NCI-H1048 (cell line): ENCODE results near the gene SLC39A11.
"Not testable (repeated sequence)": the region's sequence is repeated elsewhere in the genome, so short reads cannot be mapped to it uniquely, and the experiment has no call there.

Experiments used
- DNase-seq: peaks from one replicate; lab custom pipeline; 2025; lab: John Stamatoyannopoulos, UW

The SLC39A11 gene

DNA sequence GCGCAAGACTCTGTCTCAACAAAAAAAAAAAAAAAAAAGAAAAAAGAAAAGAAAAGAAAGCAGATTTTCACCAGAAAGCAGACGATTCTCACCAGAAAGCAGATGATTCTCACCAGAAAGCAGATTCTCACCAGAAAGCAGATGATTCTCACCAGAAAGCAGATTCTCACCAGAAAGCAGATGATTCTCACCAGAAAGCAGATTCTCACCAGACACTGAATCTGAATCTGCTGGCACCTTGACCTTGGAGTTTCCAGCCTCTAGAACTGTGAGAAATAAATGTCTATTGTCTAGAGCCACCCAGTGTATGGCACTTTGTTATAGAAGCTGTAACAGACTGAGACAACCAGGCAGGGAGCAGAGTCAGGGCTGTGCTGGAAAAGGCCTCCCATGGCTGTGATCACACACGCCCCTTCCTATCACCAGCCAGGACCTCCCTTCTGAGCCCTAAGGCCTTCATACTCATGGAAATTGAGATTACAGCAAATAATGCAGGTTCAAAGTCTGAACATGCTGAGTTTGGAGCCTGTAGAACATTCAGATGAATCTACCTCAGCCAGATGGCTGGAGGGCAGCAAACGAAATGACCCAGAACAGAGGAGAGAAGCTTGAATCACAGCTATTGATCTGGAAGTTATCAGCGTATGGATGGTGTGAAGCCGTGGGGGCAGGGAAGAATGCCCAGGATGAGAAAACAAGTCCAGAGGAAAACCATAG, 309.3 kb downstream of the SLC39A11 start:
- DNase-seq, result no peak

DNA sequence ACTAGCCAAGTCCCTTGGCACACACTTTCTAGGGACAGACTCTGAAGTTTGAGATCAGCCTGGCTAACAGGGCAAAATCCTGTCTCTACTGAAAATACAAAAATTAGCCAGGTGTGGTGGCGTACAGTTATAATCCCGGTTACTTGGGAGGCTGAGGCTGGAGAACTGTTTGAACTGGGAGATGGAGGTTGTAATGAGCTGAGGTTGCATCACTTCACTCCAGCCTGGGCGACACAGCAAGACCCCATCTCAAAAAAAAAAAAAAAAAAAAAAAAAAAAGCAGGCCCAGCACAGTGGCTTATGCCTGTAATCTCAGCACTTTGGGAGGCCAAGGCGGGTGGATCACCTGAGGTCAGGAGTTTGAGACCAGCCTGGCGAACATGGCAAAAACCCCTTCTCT, 310.1 kb downstream of the SLC39A11 start:
- not testable (repeated sequence) for DNase-seq

DNA sequence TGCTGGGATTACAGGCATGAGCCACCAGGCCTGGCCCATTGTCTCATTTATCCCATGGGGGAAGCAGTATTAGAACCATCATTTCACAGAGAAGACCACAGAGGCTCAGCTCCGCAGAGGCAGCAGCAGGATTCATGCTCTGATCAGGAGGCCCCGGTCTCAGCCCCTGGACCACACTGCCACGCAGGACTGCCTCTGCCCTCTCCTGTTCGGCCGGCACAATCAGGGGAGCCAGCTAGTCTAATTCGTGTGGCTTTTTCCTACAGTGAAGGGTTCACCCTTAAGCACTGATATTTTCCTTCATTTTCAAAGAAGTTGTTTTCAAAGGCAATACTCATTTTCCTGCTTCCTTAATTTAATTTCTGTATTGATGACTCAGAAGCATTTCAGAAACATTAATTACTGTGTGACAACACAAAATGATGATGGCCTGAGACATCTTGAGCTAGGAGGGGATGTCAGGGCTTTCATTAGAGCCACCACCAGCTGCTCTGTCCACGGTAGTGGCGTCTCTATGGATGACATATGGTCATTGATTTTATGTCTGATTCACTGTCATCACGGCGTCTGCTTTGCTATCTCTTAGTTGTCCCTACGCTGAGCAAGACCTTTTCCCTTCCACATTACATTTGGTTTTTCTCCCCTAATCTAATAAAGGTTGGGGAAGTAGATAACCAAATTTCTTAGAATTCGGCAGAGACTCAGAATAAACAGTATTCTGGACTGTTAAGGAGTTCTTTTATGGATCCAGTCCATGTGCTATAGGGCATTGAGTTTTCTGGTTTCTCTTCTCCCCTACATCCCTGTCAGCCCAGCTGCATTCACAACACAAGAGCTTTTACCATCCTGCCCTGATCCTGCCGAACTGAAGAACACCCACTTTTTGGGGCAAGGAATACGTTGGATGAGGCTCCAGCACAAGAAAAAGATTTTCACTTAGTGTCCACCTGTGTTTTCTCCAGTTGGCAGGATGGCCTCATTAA, 314.0 kb downstream of the SLC39A11 start:
- no peak for DNase-seq

DNA sequence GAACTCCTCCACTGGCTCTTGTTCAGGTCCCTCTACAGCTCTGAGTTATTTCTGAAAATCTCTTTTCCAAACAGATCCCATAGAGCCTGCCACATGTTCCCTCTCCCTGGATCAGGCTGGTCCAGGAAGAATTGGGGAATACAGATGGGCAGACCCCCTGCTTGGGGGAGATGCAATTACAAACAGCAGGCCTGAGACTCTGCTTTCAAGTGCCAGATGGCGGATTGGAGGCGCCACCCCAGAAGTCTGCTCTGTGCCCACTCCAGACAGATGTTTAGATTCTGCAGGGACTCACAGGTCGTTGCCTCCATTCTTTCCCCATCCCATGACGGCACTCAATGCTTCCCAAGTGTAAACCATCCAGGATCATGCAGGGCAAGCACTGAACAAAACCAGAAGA, 316.6 kb downstream of the SLC39A11 start:
- DNase-seq, result no peak

DNA sequence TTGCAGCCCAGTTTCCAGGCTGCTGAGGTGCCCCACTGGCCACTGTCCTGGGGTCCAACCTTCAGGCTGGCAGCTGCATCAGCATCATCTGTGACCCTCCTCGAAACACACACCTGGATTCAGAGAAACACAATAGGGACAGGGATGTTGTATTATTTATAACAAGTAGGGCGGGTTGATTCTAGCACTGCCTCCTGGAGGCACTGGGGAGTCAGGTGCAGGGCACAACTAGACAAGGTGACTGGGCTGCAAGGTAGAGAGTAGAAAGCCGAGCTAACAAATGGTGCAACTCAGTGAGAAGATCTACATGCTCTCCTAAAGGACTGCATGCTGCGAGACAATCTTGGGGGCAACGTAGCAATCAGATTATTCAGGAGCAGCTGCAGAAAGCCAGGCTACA, 317.3 kb downstream of the SLC39A11 start:
- DNase-seq, result no peak

DNA sequence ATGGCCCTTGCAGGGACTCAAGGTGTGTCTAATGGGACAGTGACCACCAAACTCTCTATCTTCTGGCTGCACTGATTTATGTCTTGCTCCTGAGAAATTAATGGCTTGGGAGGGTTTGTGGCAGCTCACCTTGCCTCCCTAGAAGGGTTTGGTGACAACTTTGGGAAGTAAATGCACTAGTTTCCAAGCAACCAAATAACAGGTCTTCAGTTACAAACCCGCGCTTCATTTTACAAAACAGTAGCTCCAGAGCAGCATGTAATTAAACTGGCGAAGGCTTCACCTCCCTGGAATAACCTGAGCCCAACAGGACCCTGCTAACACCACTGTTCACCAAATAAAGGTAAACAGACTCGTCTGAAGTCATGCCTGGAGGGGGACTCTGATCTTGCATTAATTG, 318.3 kb downstream of the SLC39A11 start:
- DNase-seq, result no peak

DNA sequence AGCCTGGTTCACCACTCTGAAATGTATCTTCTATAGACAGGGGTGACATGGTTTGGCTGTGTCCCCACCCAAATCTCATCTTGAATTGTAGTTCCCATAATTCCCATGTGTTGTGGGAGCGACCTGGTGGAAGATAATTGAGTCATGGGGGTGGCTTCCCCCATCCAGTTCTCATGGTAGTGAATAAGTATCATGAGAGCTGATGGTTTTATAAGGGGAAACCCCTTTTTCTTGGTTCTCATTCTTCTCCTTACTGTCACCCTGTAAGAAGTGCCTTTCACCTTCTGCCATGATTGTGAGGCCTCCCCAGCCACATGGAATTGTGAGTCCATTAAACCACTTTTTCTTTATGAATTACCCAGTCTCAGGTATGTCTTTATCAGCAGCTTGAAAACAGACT, 319.3 kb downstream of the SLC39A11 start:
- DNase-seq, result not testable (repeated sequence)

DNA sequence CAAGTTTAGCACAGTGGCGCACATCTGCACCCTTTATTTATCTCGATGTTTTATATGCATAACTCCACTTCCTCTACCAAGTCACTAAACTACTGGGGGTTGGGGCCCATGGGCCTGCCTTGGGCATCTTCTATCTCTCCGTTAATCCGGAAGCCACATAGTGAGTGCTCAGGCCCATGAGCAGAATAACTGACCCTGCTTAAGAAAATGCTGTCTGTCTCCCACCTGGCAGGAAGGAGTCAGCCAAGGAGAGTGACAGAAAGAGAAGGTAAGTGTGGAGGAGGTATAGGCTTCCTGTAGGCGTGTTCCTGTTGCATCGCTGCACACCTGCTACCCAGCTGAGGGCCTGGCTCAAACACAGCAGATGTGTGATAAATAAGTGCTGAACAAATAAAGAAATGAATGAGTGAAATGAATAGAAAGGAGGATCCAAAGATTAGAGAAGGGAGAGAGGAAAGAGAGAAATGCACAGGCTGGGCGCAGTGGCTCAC, 320.1 kb downstream of the SLC39A11 start:
- no peak for DNase-seq

DNA sequence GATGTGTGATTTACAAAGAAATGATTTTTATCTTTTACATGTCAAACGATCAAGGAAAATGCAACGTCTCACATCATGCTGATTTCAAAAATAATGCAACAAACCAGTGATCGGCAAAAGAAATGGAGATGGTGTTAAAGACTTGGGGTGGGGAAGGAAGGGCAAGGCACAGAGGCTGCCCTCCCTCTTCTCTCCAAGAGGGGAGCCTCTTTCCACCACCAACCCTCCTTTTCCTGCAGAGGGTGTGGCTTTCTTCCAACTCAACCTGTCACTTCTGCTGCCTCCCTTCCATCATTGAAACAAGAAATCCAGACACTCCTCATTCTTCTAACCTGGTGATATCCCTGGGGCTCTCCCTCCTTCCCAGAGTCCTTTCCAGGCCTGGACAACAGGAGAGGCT, 320.8 kb downstream of the SLC39A11 start:
- DNase-seq, result no peak

DNA sequence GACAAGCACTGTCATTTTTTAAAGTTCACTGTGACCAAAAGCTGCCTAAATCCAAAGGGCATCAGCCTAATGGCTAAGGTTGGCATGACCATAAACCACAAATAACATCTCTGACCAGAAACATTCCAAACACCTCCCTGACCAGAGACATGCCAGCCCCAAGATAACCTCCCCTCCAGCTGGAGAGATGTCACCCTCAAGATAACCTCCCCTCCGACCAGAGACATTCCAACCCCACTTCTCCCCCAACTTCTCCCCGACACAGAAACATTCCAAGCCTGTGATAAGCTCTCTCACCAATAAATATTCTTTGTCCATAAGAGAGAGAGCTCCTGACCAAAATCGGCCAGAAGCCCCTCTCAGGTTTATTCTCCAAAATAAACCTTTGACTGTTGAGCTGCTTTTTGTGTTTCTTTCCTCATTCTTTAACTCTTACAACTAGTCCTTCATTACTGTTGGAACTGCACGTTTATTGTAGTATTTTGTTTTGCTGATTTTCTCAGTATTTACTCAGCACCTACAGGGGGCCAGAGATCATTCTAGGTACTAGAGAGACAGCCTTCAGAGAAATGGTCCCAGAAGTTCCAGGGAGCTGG, 325.6 kb downstream of the SLC39A11 start:
- no peak for DNase-seq

DNA sequence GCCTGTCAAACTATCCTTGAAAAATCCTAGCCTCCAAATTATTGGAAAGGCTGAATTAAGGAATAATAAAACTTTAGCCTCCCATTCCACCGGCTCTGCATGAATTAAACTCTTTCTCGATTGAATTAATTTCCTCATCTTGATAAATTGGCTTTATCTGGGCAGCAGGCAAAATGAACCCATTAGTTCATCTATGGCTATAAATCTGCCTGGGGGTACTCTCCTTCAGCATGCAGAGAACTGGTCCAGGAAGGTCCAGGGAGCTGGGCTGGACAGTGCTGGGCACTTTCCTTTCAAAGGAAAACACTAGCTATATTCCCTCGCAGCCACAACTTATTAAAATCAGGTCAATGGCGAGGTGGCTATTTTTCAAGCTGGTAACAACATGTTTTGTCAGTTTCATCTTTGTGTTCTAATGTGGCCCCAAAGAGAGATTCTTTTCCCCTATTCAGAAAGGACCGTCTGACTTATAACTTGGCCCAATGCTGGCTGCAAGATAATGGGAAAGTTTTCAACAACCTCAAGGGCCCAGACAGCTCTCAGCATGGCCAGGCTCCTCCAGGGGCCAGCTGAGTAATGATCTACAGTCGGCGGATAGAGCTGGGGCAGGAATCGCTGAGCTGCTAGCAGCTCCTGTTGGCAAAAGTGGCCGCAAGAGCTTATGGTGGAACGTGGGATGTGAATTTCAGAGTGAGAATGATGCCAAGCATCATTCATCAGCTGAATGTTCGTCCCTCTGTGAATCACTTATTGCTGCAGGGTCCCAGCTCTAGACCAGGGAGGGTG, 326.9 kb downstream of the SLC39A11 start:
- no peak for DNase-seq

DNA sequence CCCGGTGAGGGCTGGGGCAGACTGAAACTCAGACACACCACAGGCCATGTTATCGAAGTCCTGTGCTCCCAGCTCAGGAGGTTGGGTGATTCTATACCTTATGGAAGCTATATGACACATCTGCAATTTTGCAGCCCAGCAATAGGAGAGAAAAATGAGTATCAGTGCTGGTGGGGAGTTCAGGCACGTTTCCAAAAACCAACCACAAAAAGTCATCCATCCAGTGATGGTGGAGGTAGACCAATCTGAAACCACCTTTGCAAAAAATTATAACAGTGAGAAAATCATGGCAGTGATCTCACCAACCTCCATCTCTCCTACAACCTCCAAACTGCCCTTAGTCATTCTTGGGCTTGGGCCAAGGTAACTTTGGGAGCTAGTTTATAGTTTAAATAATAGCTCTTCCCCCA, 327.9 kb downstream of the SLC39A11 start:
- DNase-seq, result no peak

DNA sequence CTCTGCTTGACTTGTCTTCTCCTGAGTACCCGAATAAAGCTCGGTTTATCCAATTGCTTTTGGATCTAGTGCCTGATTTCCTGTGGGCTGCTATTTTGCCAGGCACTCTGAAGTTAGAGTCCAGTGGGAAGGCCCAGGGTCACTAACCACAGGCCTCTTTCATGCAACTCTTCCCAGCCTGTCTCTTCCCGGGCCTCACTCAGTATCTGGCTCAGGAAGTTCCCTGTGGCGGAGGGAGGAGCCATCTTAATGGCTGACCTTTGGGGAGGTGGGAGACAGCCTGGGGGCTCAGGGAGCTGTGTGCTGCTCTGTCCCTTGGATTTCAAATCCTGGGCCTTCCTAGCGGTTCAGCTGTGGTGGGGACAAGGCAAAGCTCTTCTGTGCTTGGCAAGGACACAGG, 328.5 kb downstream of the SLC39A11 start:
- DNase-seq, result no peak

DNA sequence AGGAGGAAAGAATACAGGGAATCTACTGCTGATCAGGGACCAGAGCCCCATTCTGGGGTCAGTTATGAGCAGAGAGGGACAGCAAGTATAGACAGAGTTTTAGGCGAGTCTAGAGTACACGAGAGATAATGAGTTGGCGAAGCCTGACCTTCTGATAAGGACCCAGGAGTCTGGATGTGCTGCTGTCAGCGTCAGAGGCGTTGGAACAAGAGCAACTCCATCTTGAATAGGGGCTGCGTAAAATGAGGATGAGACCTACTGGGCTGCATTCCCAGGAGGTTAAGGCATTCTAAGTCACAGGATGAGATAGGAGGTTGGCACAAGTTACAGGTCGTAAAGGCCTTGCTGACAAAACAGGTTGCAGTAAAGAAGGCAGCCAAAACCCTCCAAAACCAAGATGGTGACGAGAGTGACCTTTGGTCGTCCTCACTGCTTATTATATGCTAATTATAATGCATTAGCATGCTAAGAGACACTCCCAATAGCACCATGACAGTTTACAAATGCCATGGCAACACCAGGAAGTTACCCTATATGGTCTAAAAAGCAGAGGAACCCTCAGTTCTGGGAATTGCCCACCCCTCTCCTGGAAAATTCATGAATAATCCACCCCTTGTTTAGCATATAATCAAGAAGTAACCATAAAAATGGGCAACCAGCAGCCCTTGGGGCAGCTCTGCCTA, 330.5 kb downstream of the SLC39A11 start:
- DNase-seq, result not testable (repeated sequence)

DNA sequence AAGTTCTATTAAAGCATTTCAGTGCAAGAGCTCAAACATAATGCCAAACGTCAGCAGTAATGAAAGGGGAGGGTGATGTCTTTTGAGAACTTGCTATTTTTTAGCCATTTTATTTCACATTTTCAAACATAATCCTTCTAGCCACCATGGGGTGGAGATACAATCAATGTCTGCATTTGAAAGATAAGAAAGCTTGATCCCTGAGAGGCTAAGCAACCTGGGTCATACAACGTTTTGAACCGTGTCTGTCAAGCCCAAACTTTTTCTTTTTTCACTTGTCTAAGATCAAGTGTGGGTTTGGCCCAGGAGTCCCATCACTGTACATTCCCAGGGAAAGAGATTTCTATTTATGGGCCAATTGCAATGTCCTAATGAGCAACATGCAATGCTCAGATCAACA, 331.1 kb downstream of the SLC39A11 start:
- DNase-seq, result no peak

DNA sequence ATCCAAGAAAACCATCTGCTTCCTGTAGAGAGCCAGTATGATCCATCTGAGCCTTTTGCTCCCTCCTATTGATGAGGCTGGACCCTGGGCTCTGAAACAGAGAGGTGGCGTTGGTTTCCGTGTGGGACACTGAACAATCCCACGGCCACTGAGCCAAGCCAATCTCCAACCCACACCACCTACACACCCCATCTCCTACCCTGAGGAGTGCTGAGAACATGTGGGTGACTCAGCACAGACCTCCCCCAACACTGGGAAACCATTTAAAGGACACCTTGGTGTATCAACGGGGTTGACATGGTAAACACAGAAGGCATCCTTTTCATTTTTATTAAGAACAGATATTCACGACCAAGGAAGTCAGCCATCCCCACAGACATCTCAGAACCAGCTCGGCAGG, 332.1 kb downstream of the SLC39A11 start:
- DNase-seq, result no peak

DNA sequence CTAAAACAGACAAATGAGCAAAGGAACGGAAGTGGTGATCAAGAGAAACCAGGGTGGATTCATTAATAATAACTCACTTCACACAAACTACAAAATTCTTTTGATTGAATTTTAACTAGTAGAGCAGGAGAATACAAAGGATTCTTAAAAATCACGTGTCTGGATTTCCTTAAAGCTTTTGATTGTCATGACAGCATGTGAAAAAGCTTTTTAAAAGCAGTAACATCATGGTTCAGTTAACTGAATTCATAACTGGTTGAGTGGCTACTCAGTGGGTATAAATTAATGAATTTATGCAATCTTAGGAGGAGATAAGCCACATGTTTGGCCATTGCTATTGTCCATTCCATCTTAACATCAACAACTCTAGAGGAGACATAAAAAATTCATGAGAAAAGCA, 333.2 kb downstream of the SLC39A11 start:
- no peak for DNase-seq

DNA sequence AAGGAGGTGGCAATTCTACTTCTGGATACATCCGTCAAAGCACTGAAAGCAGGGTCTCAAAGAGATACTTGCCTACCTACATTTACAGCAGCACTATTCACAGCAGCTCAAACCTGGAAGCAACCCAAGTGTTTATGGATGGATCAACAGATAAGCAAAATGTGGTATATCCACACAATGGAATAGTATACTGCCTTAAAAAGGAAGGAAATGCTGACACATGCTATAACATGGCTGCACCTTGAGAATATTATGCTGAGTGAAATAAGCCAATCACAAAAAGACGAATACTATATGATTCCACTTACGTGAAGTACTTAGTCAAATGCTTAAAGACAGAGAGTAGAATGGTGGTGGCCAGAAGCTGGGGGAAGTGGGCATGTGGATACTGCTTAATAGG, 336.2 kb downstream of the SLC39A11 start:
- DNase-seq, result no peak

DNA sequence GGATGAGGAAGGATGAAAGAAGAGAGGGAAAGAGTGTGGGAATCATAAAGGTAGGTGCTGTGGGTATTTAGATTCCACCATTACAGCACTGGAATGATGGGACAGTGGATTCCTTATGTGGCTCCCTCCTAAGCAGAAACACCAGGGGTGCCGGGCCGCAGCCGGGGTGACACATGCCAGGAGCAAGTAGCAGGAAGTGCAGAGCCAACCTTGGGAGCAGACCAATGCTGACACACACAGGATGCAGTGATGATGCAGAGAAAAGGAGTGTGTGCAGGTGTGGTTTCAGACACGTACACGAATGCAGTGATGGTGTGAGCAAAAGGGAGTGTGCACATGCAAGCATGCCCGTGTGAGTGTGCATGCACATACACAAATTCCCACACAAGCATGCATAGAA, 338.0 kb downstream of the SLC39A11 start:
- DNase-seq, result no peak

DNA sequence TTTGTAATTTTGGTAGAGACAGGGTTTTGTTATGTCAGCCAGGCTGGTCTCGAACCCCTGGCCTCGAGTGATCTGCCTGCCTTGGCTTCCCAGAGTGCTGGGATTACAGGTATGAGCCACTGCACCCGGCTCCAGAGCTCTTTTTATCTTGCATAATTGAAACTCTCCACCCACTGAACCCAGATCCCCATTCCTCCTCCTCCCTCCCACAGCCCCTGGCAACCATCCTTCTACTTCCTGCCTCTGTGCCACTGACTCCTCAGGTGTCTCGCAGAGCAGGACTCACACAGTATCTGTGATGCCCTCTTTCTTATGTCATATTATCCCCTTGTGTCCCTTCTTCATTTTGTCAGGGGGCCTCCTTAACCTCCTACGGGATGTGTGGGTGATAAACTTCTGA, 340.7 kb downstream of the SLC39A11 start:
- DNase-seq, result no peak

DNA sequence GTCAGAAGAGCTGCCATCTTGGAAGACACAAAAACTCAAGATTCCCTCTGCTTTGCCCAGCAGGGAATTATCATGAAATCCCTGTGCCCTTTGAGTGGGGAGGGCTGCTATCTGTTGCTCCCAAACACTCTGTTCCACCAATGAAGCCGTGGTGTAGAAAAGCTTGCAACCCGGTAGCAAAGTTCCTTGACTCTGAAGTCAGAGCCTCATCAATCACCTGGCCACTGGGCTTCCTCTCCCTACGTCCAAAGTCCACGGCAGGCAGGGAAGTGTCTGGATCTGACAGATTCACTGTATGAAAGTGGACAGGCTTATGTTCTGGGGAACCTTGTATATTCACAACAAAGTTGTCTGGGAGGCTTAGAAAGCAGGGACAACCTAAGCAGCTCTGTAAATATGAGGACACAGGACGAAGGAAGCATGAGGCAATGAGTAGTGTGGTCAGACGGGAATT, 343.3 kb downstream of the SLC39A11 start:
- no peak for DNase-seq
